Stimulated activated CD4-positive, alpha-beta T cell treated with anti-CD3 and anti-CD28 coated beads, Interleukin-1b, Interleukin-23, amount 100 ng/mL, for 4 hours (primary cell): ENCODE data around the gene SARM1.

ENCODE experiments used
- DNase-seq, 2 donors: peaks; one replicate each; pipeline ENCODE4 v3.0.0-alpha.2; 2020; ENCODE audit warnings: low read depth in 2 of 2

The SARM1 gene

GRCh38 chr17:28368915-28369683, 2.4 kb upstream of the SARM1 start:
- no peak for DNase-seq

- DNase-seq, result no peak
Observed at GRCh38 chr17:28369684-28370034, 1.8 kb upstream of the SARM1 start.

GRCh38 chr17:28370035-28370743, 1.3 kb upstream of the SARM1 start, which contains the start of gene VTN:
Gene VTN, minus strand, starts transcription at chr17:28370307. Its CDS starts 104 bp downstream, at chr17:28370203.
- no peak for DNase-seq

- DNase-seq, result no peak
Observed at GRCh38 chr17:28370744-28371103, 770 bp upstream of the SARM1 start.

- DNase-seq, result no peak
Observed at GRCh38 chr17:28372203-28372944, 880 bp downstream of the SARM1 start.

- no peak for DNase-seq
Observed at GRCh38 chr17:28372945-28373274, 1.4 kb downstream of the SARM1 start.

- no peak for DNase-seq
Observed at GRCh38 chr17:28379814-28380801, 8.6 kb downstream of the SARM1 start.

- no peak for DNase-seq
Observed at GRCh38 chr17:28381141-28381825, 9.8 kb downstream of the SARM1 start.

GRCh38 chr17:28384281-28385036, 13.0 kb downstream of the SARM1 start:
- DNase-seq, result peak; percentile 43 to 55

- peak in 1 of 2 donors; percentile 13 for DNase-seq
Observed at GRCh38 chr17:28385037-28385400, 13.5 kb downstream of the SARM1 start.

- DNase-seq, result peak in 1 of 2 donors; percentile 5
Observed at GRCh38 chr17:28385406-28385805, 13.9 kb downstream of the SARM1 start.

GRCh38 chr17:28386391-28386790, 14.9 kb downstream of the SARM1 start:
- no peak for DNase-seq

GRCh38 chr17:28388106-28388505, 16.6 kb downstream of the SARM1 start:
- DNase-seq, result no peak

GRCh38 chr17:28390141-28390540, 18.6 kb downstream of the SARM1 start:
- DNase-seq, result no peak

GRCh38 chr17:28390563-28390962, 19.1 kb downstream of the SARM1 start:
- no peak for DNase-seq

- DNase-seq, result no peak
Observed at GRCh38 chr17:28390984-28391383, 19.5 kb downstream of the SARM1 start.

- DNase-seq, result no peak
Observed at GRCh38 chr17:28391401-28391800, 19.9 kb downstream of the SARM1 start.

- DNase-seq, result no peak
Observed at GRCh38 chr17:28392491-28392890, 21.0 kb downstream of the SARM1 start.

- no peak for DNase-seq
Observed at GRCh38 chr17:28394337-28395116, 23.0 kb downstream of the SARM1 start.
